ENCODE results near the gene ABCG1.

Gene ABCG1

GRCh38 chr21:42193131-42193671, 25.7 kb upstream of the ABCG1 start:
- no peak for DNase-seq

DNA sequence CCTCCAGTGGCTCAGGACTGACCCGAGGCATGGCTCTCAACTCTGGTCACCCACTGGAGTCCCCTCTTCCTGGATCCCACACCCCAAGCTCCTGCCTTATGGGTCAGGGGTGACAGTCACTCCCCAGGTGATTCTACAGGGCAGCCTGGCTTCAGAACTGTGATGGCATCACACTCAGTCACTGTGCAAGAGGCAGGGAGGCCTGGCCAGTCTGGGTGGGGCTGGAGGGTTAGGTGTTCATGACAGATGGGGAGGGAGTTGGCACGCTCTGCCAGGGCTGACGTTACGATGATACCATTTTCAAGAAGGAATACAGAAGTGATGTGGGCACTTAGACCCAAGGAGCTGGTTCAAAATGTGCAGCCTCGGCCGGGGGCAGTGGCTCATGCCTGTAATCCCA, 25.2 kb upstream of the ABCG1 start:
- DNase-seq = no peak

DNA sequence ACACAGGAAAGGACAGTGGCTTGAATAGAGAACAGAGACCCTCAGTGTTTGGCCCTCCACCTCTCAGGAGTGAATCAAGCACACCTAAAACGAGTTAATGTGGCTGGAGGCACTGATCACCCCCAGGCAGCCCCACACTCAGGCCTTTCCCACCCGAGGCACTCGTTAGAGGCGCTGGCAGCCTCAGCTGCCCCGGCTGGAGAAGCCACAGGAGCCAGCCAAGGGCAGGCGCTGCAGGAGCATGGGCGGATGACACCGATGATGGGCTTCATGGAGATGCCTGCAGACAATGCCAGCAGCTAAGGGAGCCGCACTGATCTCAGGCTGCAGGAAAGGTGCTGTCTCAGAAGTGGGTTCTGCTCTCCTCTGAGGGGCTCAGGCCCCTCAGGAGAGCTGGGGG, 24.1 kb upstream of the ABCG1 start:
- no peak for DNase-seq

DNA sequence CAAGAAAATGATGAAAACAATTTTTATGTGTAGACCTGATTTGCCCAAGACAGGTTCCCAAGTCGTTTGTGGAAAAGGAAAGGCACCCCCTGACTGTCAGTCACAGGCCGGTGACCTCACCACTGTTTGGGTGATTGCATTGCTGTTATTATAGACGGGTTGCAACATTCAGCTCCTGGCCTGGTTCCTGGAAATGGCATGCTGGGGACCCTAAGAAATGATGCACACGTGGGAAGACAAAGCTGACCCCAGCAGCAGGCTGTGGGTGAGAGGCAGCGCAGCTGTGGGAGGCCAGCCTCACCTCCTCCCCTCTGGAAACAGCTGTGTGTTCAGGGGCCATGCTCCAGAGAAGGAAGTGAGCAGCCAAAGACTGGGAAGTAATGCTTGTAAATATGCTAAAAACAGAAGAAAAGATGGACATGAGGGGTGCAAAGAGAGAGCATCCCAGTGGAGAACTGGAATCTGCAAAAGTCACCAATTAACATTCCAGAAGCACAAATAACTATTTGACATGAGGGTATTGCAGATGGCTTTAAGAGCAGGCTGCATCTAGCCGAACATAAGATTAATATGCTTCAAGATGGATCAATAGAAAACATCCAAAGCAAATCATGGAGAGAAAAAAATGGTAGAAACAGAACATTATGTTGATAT, 23.4 kb upstream of the ABCG1 start:
- DNase-seq = no peak

DNA sequence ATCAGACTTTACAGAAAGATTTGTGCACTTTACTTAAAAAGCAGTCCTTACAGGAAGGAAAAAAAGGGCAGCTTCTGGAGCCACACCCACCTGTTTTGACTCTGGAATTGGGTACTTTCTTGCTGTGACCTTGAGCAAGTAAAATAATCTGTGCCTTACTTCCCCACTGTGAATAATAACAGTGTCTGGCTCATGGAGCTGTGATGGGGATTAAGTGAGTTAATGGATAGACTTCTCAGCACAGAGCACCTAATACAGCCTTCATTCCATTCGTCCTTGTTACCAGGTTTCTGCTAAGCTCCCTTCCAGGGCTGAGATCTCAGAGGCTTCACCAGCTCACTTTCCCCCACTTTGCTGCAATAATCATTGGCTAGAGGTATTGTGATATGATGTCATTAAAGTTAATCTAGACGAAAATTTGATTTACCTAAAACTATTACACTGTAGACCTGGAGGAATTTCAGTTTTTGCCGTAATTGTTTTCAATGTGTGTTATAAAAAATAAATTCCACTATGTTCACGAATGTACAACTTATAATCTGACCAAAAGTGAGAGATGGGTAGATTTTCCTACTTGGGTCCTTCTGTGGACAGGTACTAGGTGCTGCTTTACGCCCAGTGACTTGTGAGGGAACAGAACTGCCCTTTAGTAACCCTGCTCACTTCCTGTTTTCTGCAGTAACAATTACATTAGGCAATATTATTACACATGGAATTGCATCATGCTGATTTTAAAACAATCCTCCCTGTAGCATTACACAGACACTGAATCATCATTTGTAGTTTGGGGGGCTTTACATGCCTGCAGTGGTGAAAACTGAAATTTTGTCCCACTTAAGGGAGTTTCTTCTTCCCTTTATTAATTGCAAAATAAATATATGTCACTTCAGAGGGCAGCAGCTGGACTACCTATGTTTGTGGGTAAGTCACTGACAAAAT, 19.7 kb upstream of the ABCG1 start:
- no peak for DNase-seq

GRCh38 chr21:42199868-42200463, 19.0 kb upstream of the ABCG1 start:
- DNase-seq = no peak

GRCh38 chr21:42200906-42201614, 17.9 kb upstream of the ABCG1 start:
- no peak for DNase-seq

DNA sequence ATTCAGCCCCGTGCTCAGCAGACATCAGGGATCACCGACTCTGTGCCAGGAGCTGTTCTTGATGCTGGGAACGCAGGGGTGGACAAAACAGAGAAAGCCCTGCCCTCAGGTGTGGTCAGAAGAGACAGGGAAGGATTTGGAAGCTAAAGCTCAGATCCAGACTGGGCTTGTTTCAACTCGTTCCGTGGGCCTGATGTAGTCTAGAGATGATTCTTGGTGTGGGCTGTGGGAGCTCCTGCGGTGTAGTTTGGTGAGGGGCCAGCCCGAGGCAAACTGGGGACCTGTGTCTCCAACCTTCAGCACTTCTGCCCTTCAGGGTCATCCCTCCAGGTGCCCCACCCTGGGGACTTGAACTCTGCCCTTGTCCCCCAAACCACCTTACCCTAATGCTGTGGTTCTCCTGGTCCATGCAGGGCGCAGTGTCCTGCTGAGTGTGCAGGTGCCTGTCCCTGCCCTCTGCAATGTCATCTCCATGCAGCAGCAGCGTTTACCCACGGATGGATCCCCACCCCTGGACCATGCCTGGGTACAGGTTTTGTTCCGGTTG, 17.3 kb upstream of the ABCG1 start:
- no peak for DNase-seq

- DNase-seq = no peak
These were observed 16.6 kb upstream of the ABCG1 start for GRCh38 chr21:42202321-42202720.

- no peak for DNase-seq
These were observed 15.6 kb upstream of the ABCG1 start for GRCh38 chr21:42203321-42203720.

GRCh38 chr21:42203936-42204335, 15.0 kb upstream of the ABCG1 start:
- no peak for DNase-seq

GRCh38 chr21:42207426-42207825, 11.5 kb upstream of the ABCG1 start:
- no peak for DNase-seq

DNA sequence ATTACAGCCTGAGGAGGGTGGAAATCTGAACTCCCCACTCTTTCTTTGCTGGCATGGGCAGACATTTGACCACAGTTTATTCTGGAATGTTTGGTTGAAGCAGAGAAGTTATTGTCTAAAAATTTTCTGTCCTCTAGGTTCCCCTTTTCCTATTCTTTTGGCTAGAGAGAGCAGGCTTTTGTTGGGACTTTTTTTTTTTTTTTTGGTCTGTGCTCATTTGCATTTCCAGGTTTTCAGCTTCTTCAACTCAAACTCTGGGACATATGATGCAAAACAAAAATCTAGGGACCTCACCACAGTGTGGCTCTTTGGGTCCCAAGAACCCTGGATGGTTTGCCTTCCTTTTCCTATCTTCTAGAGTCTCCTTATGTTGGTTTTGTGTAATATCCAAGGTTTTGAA, 10.9 kb upstream of the ABCG1 start:
- DNase-seq = no peak

- no peak for DNase-seq
These were observed 10.0 kb upstream of the ABCG1 start for GRCh38 chr21:42208801-42209490.

GRCh38 chr21:42209801-42210479, 9.0 kb upstream of the ABCG1 start:
- no peak for DNase-seq

GRCh38 chr21:42212266-42212665, 6.7 kb upstream of the ABCG1 start:
- no peak for DNase-seq

GRCh38 chr21:42213082-42213774, 5.7 kb upstream of the ABCG1 start:
- DNase-seq = no peak

DNA sequence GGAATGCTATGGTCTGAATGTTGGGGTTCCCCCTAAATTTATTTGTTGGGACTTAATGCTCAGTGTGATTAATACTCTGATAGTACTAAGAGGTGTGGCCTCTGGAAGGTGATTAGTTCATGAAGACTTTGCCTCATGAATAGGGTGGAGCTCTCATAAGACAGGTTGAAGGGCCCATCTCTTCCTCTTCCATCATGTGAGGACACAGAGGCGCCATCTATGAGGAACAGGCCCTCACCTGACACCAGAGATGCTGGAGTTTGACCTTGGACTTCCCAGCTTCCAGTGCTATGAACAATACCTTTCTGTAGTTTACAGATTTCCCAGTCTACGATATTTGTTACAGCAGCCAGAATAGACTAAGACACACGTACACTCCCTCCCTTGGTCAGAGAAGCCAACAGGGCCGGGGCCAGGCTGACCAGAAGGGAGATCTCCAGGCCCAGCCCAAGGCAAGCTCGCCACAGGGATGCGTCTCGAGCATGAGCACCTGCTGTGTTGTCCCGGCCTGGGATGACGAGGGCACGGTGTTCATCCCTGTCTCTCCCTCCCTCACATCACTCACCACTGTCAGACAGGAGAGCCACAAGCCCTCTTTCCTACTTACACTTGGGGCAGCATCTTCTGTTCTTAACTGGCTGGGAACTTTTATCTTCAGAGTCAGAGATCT, 4.7 kb upstream of the ABCG1 start:
- DNase-seq = no peak

DNA sequence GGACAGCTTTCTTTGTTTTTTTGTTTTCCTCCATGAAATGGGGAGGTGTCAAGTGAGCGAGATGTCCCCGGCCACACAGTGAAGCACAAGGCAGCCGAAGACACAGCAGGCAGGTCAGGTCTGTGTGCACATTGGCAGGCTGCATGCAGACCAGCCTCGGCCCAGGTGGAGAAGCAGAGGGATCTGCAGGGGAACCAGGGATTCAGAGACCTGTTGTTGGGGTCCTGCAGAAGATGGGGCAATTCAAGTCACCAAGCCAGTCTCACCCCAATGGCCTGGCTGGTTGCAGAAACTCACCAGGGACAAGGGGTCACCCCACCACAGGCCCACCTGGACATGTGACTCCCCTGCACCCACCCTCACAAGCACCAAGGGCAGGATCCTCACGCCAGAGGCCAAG, 4.0 kb upstream of the ABCG1 start:
- DNase-seq = no peak

Data from SHP77 treated with DMSO at 0.1 percent for 48 hours (cell line).